ENCODE measurements around the gene GP9.

- TF ChIP-seq CTCF (IDR thresholded peaks at IDR 0.05) (no peak), POLR2A (IDR thresholded peaks at IDR 0.05) (no peak), EP300 (IDR thresholded peaks at IDR 0.05) (no peak)
These were observed 25.0 kb upstream of the GP9 start for GRCh38 chr3:129035360-129036221.

Measured in sigmoid colon (tissue), 4 donors.